GM21723 (cell line): ENCODE measurements around the gene KLHL15.
A peak's percentile ranks its signal among the peaks of the same experiment; 100 is the strongest.

Source experiments
- ATAC-seq: cut with Tn5 transposase; IDR thresholded peaks from one replicate; pipeline ENCODE4 v1.9.1; 2021; ENCODE audit warnings: mild to moderate bottlenecking, moderate library complexity; ENCODE audit not compliant: unreplicated experiment

Gene KLHL15

GRCh38 chrX:23953908-23954269 lies 73.1 kb downstream of the KLHL15 start:
- no peak for ATAC-seq

DNA sequence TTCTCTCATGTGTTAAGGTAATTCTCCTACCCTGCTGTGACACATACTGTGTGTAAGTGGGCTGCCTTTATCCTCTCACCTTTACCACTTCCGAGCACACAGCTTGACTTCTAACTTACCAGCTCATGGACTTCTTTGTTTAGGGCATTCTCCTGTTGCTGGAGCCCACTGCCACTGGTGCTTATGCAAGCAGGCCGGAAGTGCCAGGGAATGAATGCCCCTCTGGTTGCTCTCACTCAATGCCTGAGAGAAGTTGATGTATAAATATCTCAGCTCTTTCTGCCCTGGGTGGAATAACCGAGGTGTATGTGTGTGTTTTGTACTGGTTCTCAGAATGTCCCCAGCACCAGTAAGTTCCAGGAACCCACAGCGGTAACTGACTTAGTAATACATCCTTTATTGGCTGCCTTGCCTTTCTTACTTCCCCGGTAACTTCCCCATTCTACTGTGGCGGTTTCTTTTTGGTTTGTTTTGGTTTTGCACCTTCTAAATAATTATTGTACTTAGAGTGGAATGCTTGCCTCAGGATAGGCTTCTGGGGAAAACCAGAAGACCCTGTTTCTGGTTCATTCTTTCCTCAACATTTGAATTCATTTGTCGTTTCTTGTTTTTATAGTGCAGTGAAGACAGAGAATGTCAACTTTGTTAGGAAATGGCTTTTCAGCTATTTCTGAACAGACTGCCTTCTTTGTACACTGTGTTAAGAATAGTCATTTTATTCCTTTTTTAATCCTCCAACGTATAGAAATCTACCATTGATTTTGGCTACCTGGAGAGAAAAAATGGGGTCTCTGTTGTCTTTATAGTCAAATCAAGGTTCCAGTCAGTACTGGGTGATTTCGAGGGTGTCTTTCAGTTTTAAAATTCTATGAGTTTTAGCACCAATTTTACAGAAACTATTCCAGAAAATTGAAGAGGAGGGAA lies 73.7 kb downstream of the KLHL15 start:
- peak; percentile 98 for ATAC-seq

DNA sequence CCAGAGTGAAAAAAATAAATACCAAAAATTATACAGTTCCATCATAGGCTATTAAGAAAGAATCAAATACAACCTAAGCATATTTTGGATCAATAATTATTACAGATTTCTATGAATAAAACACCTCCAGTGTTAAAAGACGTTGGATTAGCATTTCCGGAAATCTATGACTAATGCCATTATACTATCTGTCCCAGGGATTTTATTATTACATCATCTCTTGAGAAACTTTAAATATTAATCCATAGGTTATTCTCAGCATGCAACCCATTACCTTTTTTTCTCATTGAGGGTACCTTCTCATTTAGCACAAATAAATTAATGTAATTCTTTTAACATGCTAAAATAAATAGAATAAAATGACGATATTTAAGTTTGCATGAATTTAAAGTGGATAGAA lies 74.6 kb downstream of the KLHL15 start:
- no peak for ATAC-seq

- no peak for ATAC-seq
Observed at GRCh38 chrX:23945206-23945605, 81.8 kb downstream of the KLHL15 start.

DNA sequence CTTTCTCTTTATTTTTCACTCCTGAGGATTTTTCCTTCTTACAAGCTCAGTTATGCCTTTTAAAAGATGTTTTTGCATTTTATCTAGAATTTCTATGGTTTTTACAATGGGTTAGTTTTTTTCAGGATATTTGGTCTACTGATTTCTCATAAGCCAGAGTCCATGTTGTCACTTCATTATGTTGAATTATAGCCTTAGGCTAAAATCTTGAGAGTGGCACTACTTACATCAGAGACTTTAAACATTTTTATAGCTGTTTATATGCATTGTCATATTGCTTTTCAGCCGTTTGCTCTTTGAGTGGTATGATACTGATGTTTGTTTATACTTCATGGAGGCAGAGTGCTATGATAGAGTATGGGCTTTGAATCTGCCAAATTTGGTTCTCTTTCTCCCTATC lies 82.8 kb downstream of the KLHL15 start:
- ATAC-seq = no peak

- ATAC-seq = no peak
Observed at GRCh38 chrX:23939203-23939602, 87.8 kb downstream of the KLHL15 start.

- no peak for ATAC-seq
Observed at GRCh38 chrX:23938690-23939089, 88.3 kb downstream of the KLHL15 start.

DNA sequence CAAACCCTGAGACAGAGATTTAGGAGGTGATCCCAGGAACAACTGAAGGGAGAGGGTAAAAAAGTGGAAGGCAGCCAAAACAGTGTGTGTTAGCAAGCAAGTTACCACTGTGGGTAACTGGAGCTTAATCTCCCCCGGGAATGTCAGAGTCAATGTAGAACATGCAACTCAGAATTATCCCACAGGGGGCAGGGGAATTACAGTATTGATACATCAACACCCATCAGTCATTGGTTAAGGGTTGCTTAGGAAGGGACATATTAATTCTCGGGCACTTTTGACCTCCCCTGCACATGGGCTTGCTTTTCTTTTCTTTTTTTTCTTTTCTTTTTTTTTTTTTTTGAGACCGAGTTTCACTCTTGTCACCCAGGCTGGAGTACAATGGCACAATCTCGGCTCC lies 89.9 kb downstream of the KLHL15 start:
- ATAC-seq = no peak

GRCh38 chrX:23936180-23936579 lies 90.8 kb downstream of the KLHL15 start:
- no peak for ATAC-seq

DNA sequence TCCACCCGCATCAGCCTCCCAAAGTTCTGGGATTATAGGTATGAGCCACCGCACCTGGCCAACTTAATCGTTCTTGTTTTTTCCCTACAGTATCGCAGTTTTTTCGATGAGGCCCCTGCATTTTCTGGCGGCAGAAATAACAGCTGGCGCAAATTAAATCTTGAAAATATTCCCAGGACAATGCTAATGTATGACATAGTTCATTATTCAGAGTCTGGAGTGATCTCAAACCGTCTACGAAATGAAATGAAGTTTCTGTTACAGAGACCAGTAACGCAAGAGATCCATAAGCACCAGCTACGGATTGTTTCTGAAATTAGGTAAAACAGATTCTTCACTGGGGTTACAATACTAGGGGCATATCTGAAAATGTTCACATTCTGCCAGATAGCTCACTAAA lies 91.9 kb downstream of the KLHL15 start:
- ATAC-seq = no peak
